ENCODE measurements around the gene PPARD. TPM values are rescaled to one million over a fixed set of nuclear protein-coding genes. Genes with fewer than 3 reads are reported as not detected.
"Not testable (repeated sequence)": the region's sequence is repeated elsewhere in the genome, so short reads cannot be mapped to it uniquely, and the experiment has no call there.

The PPARD gene
- total RNA-seq, 1 donor from 2014 or later = 14.7 TPM

DNA sequence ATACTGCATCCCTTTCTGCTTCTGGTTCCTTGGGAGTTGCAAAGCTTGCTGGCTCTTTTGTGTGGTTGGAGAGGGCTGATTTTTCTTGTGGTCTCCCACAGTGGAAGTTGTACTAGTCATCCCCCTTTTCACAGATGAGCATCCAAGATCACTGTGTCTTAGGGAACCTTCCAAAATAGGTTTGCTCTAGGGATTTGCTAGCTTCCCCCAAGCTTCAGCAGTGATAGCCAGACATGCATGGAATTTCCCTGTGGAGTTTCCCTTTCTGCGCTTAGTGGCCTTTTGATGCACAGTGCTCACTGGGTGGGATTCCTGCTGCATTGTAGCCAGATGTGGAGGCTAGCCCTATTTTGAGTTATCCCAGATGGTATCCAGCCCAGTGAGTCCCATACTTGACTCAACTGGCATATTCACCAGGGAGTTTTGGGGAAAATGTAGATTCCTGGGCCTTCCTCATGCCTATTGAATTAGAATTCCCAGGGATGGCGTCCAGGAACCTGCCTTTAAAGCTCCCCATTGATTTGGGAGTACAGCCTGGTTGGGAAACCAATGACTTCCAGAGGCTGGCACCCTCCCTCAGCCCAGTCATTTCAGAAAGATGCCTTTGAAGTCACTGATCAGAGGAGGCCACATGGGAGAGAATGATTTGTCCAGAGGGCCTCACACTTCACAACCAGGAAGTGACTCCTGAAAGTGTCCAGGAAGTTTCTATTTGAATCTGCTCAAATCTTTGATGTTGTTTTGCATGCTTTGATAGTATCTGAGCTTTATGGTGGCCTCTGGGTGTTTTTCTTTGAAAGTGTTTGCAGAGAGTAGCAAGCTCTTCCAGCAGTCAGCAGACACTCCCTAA, 25.9 kb downstream of the PPARD start:
- intact Hi-C loops (cut with DNase I) = no loop called here
- no peak for DNase-seq (ENCODE audit: missing footprints)
- no peak for ATAC-seq

DNA sequence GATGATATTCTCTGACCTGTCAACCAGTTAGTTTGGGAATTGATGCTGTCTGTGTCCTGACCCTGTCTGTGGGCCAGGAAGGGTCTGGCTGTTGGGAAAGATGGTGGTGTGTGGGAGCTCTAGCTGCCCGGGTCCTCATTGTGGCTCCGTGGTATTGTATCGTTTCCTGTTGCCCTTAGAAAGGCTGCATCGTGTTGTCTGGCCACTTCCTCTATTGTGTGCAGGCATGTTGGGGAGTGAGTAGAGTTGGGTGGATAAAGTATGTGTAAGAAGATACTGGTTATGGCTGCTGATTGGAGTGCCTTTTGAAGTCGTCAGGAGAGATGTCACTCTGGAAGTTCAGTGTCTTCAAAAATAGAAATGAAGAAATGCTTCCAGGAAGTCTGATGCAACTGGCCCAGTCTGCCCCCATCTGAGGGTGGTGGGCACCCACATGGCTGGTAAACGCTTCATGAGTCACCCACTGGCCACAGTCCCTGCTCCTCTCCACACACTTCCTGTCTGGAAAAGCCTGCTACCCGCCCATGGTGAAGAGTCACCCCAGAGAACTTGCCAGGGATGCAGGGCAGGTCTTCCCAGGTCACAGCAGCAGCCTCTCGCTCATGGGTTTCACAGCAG, 27.9 kb downstream of the PPARD start:
- ATAC-seq (peak; percentile 84), DNase-seq (ENCODE audit: missing footprints) (peak; percentile 73)
- intact Hi-C loops (cut with DNase I) = no loop called here

DNA sequence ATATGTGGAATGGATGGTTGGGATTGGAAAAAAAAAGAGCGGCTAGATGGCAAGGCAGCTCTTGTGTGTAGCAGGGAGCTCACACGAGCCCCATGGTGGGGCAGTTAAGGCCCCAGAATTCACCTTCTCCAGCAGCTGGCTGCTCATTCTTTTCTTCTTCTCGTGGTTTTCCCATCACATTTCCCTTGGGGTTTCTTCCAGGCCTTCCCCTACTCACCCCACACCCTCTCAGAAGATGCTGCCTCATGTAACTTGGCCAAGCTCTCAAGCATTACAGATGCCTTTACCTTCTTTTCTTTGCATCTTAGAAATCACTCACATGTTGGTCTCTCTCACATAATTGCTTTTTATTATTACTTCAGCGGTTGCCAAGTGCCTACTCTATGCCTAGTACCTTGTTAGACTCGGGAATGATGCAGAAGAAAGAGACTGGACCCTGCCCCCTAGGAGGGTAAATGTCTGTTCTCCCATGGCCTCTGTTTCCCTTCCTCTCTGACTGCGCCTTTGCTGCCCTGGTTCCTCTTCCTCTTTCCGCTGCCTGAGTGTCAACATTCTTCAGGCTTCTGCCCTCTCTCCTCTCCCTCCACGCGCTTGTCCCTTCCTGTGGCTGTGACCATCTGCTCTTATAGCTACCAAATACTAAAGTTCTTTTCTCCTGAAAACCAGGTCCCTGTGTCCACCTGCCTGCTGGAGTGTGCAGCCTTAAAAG, 28.6 kb downstream of the PPARD start:
- ATAC-seq (peak; percentile 65), DNase-seq (ENCODE audit: missing footprints) (no peak)
- intact Hi-C loops (cut with DNase I) = no loop called here

DNA sequence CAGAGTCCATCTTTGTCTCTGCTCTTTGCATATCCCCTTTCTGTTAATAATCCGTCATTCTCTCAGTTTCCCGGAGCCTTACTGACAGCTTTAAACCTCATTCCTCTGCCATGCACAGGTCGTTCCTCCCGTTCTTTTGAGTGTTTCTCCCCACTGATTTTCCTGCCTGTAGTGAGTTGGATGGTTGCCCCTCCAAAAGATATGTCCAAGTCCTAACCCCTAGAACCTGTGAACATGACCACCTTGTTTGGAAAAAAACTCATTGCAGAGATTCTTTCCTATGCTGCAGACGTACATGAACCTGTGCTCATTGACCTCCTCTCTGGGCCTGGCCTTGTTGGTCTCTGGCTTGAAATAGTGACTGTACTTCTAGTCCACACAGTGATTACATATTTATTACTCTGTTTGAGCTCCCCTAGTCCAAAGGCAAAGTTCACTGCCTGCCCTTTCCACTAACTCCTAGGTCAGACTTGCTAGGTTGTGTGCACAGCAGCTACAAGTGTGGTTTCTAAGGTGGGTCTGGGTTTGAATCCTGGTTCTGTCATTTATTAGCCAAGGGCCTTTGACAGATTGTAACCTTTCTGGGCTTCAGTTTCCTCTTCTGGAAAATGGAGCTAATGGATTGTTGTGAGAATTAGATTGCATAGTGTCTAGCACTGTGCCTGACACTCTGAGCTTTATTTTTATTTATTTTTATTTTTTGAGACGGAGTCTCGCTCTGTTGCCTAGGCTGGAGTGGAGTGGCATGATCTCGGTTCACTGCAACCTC, 29.3 kb downstream of the PPARD start:
- DNase-seq (ENCODE audit: missing footprints) (no peak), ATAC-seq (no peak)
- intact Hi-C loops (cut with DNase I) = no loop called here

DNA sequence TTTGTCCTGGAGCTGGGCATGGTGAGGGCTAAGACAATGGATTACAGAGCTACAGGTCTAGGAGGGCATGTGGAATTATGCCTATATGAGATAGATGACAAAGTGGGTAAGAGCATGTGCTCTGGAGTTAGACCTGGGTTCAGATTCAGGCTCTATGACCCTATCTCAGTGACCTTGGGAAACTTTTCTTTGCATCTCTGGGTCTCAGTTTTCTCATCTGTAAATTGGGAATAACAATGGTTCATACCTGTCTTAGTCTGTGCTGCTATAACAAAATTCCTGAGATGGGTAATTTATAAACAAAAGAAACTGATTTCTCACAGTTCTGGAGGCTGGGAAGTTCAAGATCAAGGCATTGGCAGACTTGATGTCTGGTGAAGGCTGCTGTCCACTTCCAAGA, 30.3 kb downstream of the PPARD start:
- no peak for DNase-seq (ENCODE audit: missing footprints)
- intact Hi-C loops (cut with DNase I) = no loop called here
- ATAC-seq = no peak

DNA sequence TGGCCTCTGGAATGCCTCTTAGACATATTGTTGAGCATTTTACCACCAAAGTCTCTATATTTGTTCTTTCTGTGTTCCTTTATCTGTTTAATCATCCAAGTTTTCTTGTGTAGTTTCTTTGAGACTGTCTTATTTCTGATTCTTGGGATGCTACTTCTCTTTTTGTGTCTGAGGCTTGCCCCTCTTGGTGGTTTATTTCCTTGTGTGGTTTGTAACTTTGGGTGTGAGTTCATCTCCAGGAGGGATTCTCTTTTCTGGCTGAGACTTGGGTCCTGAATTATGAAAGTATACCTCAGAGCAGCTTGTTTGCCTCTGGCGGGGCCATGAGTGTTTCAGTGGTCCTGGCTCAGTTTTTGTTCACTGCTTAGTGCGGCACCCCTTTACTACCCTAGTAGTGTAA, 33.9 kb downstream of the PPARD start:
- ATAC-seq = no peak
- DNase-seq (ENCODE audit: missing footprints) = no peak
- intact Hi-C loops (cut with DNase I) = no loop called here

DNA sequence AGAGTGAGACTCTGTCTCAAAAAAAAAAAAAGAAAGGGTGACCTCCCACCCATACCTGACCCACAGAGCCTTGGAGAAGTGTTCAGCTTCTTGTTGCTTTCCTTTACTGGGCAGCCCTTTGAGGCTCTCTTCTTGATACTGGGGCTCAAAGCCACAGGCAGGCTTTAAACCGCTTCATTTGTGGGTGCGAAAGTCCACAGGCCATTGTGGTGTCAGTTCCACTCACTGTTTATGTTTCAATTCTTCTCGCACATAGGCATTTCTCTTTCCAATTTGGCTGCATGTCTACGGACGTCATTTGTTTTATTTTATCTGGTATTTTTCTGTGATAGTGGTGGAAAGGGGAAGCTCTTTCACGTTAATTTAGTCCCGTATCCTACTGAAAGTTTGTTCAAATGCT, 34.6 kb downstream of the PPARD start:
- DNase-seq (ENCODE audit: missing footprints) (no peak), ATAC-seq (no peak)
- intact Hi-C loops (cut with DNase I) = no loop called here

DNA sequence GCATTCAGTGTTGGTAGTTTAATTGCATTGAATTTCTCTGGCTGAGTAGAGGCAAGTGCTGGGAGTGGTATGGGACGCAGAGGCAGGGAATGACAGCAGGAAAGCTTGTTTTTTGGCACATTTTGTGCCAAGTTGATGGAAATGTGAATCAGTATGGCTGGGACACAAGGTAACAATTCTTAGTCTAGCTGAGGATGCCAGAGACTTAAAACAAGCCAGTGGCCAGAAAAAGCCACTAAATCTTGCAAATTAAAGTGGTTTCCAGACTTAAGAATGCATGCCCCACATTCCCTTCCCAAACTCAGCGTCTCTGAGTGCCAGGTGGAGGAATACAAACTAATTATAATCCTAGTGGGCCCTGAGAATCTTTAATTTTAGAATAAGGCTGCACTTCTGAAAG, 35.9 kb downstream of the PPARD start:
- ATAC-seq = no peak
- no peak for DNase-seq (ENCODE audit: missing footprints)
- intact Hi-C loops (cut with DNase I) = no loop called here

DNA sequence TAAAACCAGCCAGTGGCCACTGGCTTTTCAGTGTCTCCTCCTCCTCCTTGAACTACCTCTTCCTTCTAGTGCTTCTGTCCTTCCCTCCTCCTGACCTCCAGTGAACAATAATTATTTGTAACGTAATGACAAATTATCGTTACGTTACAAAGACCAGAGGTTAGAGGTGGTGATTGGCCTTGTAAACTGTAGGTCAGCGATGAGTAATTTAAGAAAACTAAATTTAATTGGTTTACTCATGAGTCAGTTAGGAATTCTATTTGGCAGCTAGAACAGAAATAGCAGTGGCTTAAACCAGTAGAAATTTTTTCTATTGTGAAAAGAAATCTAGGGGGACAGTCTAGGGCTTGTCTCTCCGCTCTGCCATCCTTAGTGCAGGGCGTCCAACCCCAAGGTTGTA, 38.8 kb downstream of the PPARD start:
- ATAC-seq = no peak
- intact Hi-C loops (cut with DNase I) = no loop called here
- DNase-seq (ENCODE audit: missing footprints) = no peak

DNA sequence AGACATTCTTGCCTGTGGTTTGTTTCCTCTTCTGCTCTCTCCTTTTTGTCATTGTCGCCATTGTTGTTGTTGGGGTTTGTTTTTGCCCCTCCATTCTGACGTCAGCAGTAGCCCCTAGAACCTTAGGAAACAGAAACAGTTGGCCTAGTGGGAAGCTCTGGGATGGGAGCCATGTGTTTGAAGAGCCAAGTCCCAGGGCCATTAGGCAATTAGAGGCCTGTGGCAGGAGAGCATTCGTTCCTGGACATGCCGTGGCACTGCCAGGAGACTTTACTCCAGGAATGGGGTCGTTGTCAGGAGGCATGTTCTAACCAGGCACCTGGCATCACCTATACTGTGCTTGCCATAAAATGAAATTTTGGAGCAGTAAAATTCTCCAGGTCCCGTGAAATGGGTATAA, 39.7 kb downstream of the PPARD start:
- intact Hi-C loops (cut with DNase I) = no loop called here
- DNase-seq (ENCODE audit: missing footprints) = no peak
- no peak for ATAC-seq

DNA sequence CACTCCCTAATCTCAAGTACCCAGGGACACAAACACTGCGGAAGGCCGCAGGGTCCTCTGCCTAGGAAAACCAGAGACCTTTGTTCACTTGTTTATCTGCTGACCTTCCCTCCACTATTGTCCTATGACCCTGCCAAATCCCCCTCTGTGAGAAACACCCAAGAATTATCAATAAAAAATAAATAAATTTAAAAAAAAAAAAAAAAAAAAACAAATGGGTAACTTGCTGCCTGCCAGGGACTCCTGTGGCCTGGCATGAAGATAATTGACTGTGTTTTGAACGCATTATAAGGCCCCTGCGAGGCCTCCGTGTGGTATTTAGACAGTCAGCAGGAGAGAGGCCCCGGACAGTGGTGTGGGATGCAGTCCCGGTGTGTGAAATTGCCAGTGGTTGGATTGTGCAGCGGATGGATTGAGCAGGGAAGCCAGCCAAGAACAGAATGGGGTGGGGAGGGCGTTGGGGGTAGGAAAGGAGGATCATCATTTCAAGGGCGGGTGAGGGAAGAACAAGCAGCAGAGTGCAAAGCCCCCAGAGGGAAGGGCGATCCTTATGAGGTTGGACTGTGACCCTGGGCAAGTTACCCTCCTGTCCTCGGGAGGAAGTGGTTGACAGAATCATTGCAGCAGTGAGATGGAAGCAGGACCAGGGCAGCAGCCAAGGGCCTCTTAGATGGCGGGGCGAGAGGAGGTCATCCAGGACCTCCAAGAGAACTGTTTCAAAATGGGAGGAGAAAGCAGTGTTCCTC, 43.3 kb downstream of the PPARD start:
- DNase-seq (ENCODE audit: missing footprints) = no peak
- peak; percentile 74 for ATAC-seq

DNA sequence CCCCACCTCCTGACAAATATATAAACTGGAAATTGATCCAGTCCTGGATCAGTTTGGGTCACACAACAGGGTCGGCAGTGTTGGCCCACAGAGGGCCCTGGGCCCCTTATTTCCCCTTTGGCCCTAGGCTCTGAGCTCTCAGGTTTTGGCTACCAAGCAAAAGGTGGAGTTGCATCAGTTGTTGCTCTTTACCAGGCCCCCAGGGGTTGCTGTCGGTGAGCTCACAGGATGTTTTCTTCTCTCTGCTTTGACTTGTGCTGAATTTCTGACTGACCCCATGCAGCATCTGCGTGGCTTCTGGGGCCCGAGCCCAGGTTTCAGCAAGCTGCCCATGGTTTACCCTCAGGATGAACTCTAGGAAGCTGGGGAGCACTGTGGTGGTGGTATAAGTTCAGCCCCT, 44.6 kb downstream of the PPARD start:
- ATAC-seq (no peak), DNase-seq (ENCODE audit: missing footprints) (no peak)
- intact Hi-C loops (cut with DNase I) = no loop called here

More for the DNA sequence above, 43.3 kb downstream of the PPARD start:
- intact Hi-C loops (cut with DNase I) = no loop called here

DNA sequence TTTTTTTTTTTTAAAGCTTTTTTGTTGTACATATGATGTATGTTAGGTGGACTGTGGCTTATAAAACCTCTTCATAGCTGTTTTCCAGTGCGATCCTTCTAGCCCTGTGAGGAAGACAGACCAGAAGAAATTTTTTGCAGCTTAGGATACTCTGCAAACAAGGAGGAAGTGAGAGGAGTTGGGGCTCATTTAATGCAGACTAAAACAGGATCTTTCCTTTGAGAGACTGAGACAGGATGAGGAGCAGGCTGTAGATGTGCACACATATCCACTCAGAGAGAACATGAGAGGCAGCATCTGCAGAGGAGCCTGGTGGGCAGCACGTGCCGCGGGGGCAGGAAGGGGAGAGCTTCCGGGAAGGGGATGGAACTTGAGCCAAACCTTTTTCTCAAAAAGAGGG, 45.7 kb downstream of the PPARD start:
- ATAC-seq (no peak), DNase-seq (ENCODE audit: missing footprints) (no peak)
- intact Hi-C loops (cut with DNase I) = no loop called here

DNA sequence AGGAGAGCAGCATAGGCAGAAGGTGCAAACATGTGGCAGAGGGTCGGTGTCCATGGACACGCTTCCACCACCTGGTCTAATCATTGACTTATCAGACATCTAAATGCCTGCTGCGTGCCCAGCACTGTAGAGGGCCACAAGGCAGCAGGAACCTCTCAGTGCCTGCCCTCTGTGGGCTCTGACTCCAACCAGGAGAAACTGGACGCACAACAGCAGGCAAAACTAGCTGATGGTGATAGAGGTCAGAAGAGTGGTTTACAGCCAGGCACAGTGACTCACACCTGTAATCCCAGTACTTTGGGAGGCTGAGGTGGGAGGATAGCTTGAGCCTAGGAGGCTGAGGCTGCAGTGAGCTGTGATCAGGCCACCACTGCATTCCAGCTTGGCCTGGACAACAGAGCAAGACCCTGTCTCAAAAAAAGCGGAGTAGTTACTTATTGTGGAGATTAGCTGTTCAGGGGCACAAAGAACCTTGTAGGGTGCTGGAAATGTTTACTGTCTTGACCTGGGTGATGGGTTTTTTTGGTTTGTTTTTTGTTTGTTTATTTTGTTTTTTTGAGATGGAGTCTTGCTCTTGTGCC, 46.5 kb downstream of the PPARD start:
- intact Hi-C loops (cut with DNase I) = no loop called here
- DNase-seq (ENCODE audit: missing footprints) (no peak), ATAC-seq (no peak)

DNA sequence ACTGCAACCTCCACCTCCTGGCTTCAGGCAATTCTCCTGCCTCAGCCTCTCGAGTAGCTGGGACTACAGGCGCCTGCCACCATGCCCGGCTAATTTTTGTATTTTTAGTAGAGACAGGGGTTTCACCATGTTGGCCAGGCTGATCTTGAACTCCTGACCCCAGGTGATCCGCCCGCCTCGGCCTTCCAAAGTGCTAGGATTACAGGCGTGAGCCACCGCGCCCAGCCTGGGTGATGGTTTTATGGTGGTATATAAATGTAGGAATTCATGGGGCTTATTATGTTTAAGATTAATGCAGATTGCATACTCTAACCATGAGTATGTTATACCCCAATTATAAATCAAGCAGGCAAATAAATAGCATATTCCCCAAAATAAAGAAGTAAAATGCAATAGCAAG, 47.0 kb downstream of the PPARD start:
- DNase-seq (ENCODE audit: missing footprints); ATAC-seq; intact Hi-C loops (cut with DNase I): not testable (repeated sequence)

DNA sequence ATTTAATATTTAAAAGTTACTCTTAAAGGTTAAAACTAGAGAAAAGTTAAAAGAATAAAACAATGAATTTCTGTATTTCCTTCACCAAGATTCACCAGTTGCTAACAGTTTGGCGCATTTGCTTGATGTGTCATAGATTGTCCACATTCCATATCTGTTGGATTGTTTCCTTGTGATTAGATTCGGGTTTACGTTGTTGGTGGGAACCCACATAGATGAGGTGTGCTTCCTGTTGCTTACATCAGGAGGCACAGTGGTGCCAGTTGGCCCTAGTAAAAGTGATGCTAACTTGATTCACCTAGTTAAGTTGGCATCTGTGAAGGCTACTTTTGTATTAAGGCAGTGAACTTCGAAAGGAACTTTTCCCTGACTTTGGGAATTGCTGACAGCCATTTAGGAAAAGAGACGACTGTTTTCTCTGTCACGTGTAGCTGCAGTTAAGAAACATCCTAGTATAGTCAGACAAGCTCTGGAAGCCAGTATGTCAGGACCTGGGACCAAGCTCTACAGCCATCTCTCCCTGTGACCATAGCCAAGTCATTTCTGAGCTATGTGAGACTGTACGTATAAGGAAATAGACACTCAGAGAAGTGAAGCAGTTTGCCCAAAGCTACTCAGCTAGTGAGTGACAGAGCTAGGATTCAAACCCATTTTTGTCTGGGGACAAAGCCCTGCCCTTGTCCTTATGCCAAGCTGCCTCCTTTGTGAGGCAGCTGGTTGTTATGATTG, 49.0 kb downstream of the PPARD start:
- ATAC-seq (no peak), DNase-seq (ENCODE audit: missing footprints) (no peak)
- intact Hi-C loops (cut with DNase I) = loop anchor here (5.0 kb wide), 1 partner anchor 34 kb away; no protein-coding TSS in a partner anchor

DNA sequence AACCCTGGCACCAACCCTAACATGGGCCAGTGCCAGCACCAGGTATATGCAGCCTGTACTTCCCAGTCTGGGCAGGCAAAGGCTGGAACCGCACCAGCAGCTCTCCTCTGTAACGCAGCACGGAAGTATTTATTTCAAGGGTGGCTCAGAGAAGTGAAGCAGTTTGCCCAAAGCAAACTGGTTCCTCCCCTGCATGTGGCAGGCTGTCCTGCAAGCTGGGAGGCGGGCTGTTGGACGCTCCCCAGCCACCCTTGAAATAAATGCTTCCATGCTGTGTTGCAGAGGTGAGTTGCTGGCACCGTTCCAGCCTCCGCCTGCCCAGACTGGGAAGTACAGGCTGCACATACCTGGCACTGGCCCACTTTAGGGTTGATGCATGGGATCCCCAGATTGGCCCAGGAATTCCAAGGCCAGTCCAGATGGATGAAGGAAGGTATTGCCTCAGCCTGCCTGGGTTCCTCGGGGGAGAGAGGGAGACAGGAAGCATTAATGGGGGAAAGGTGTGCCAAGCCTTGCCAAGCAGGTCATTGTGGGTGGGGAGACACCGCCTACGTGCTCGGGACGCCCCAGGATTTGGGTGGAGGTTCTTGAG, 49.8 kb downstream of the PPARD start:
- ATAC-seq (no peak), DNase-seq (ENCODE audit: missing footprints) (no peak)
- intact Hi-C loops (cut with DNase I) = loop anchor here (5.0 kb wide), 1 partner anchor 35 kb away; no protein-coding TSS in a partner anchor

Measured in Right ventricle myocardium inferior (tissue), 1 donor.